HepG2 (cell line): ENCODE results near the gene TLE1. TPM values are rescaled to one million over a fixed set of nuclear protein-coding genes. Genes with fewer than 3 reads are reported as not detected.

ENCODE experiments used
- ASH2L ChIP-seq: fragments of 300-600, 200-600 bp; sonication (generic); IDR thresholded peaks from 2 replicates; pipeline ENCODE4 v1.7.0; 2017; ENCODE audit warnings: low read depth, mild to moderate bottlenecking, moderate library complexity, mixed read lengths, low read length; ENCODE audit not compliant: insufficient read length
- BCL6 ChIP-seq: IDR thresholded peaks from 2 replicates; pipeline ENCODE4 v1.6.1; 2016; ENCODE audit warnings: missing genetic modification reagents, missing compliant biosample characterization
- BHLHE40 ChIP-seq: IDR thresholded peaks from 2 replicates; pipeline ENCODE4 v1.6.1; 2011; ENCODE audit warnings: low read length, improper control_type of control experiment
- CCDC6 ChIP-seq: sonication (generic); formaldehyde crosslinking; IDR thresholded peaks from 2 replicates; pipeline ENCODE4 v1.8.1; 2022; ENCODE audit warnings: mild to moderate bottlenecking, missing genetic modification reagents, moderate library complexity
- ELK4 ChIP-seq: sonication (generic); formaldehyde crosslinking; IDR thresholded peaks from 2 replicates; pipeline ENCODE4 v1.9.0; 2021; ENCODE audit warnings: missing genetic modification reagents, borderline replicate concordance
- EP300 ChIP-seq, 3 experiments: sonication (generic) in 1 of 3; formaldehyde crosslinking in 1 of 3; IDR thresholded peaks; 2 replicates each; pipeline versions ENCODE4 v1.5.1 to v1.6.1; 2011 to 2020; ENCODE audit warnings: low read depth in 2 of 3, low read length in 2 of 3, borderline replicate concordance in 1 of 3, improper control_type of control experiment in 1 of 3, mild to moderate bottlenecking in 1 of 3, missing genetic modification reagents in 1 of 3, moderate library complexity in 1 of 3
- FOXC1 ChIP-seq: sonication (generic); formaldehyde crosslinking; IDR thresholded peaks from 2 replicates; pipeline ENCODE4 v1.8.0; 2022; ENCODE audit warnings: mild to moderate bottlenecking, missing genetic modification reagents, borderline replicate concordance
- HNRNPK ChIP-seq: fragments of 200-400 bp; formaldehyde crosslinking; IDR thresholded peaks from 2 replicates; pipeline ENCODE4 v1.6.1; 2018; ENCODE audit warnings: low read length, low read depth, moderate library complexity, mild to moderate bottlenecking; ENCODE audit not compliant: poor library complexity, severe bottlenecking
- KAT8 ChIP-seq: IDR thresholded peaks from 2 replicates; pipeline ENCODE4 v1.6.1; 2016; ENCODE audit warnings: missing genetic modification reagents, missing compliant biosample characterization
- KLF16 ChIP-seq, 2 experiments: sonication (generic) in 1 of 2; formaldehyde crosslinking in 1 of 2; IDR thresholded peaks; 2 replicates each; pipeline versions ENCODE4 v1.6.1 to v1.8.0; 2016 to 2023; ENCODE audit warnings: missing genetic modification reagents in 2 of 2, missing compliant biosample characterization in 1 of 2
- PHF8 ChIP-seq: sonication (generic); formaldehyde crosslinking; IDR thresholded peaks from 2 replicates; pipeline ENCODE4 v1.5.0; 2020; ENCODE audit warnings: missing genetic modification reagents
- RARA ChIP-seq: IDR thresholded peaks from 2 replicates; pipeline ENCODE4 v1.6.1; 2016; ENCODE audit warnings: missing genetic modification reagents, missing compliant biosample characterization
- RXRA ChIP-seq: sonication (generic); formaldehyde crosslinking; IDR thresholded peaks from 2 replicates; pipeline ENCODE4 v1.5.1; 2020; ENCODE audit warnings: missing genetic modification reagents
- SAFB2 ChIP-seq: sonication (generic); formaldehyde crosslinking; IDR thresholded peaks from 2 replicates; pipeline ENCODE4 v1.5.1; 2020; ENCODE audit warnings: missing genetic modification reagents, low read depth, mild to moderate bottlenecking, borderline replicate concordance
- THRA ChIP-seq: sonication (generic); formaldehyde crosslinking; IDR thresholded peaks from 2 replicates; pipeline ENCODE4 v1.4.0; 2020; ENCODE audit warnings: missing genetic modification reagents, borderline replicate concordance
- ZNF17 ChIP-seq: sonication (generic); formaldehyde crosslinking; IDR thresholded peaks from 2 replicates; pipeline ENCODE4 v1.5.0; 2020; ENCODE audit warnings: mild to moderate bottlenecking, missing genetic modification reagents
- ZNF574 ChIP-seq: sonication (generic); formaldehyde crosslinking; IDR thresholded peaks from 2 replicates; pipeline ENCODE4 v1.4.0; 2020; ENCODE audit warnings: missing genetic modification reagents
- ZNF720 ChIP-seq: sonication (generic); formaldehyde crosslinking; IDR thresholded peaks from 2 replicates; pipeline ENCODE4 v1.4.0; 2020; ENCODE audit warnings: missing genetic modification reagents
- ZNF740 ChIP-seq: sonication (generic); formaldehyde crosslinking; IDR thresholded peaks from 2 replicates; pipeline ENCODE4 v1.4.0; 2020; ENCODE audit warnings: missing genetic modification reagents
- ZNF749 ChIP-seq: sonication (generic); formaldehyde crosslinking; IDR thresholded peaks from 2 replicates; pipeline ENCODE4 v1.8.0; 2022; ENCODE audit warnings: mild to moderate bottlenecking, missing genetic modification reagents, moderate library complexity, borderline replicate concordance
- ZNF784 ChIP-seq: sonication (generic); formaldehyde crosslinking; IDR thresholded peaks from 2 replicates; pipeline ENCODE4 v1.5.1; 2020; ENCODE audit warnings: missing genetic modification reagents, mild to moderate bottlenecking, borderline replicate concordance
- ZNF816 ChIP-seq: sonication (generic); formaldehyde crosslinking; IDR thresholded peaks from 2 replicates; pipeline ENCODE4 v1.8.0; 2022; ENCODE audit warnings: missing genetic modification reagents, mild to moderate bottlenecking, borderline replicate concordance
- polyA plus RNA-seq, 8 experiments: library from polyadenylated mRNA; depleted of rRNA in 3 of 8; stranded (reverse) in 7 of 8; unstranded in 1 of 8; fragments of >200 nt; fragmentation: Illumina TruSeq in 4 of 8; extraction: Trizol in 4 of 8; gene quantifications; 2 replicates each; pipeline versions ENCODE4 v1.2.1 to v1.2.3, GENCODE V29; 2011 to 2016; ENCODE audit warnings: low read depth in 4 of 8, missing spikeins in 1 of 8, mixed read lengths in 1 of 8; ENCODE audit not compliant: insufficient read depth in 1 of 8
- total RNA-seq, 5 experiments: library from RNA; depleted of rRNA; stranded (reverse); fragments of >200 nt; fragmentation: Illumina TruSeq; extraction: Trizol; gene quantifications; 2 replicates each; pipeline ENCODE4 v1.2.3, GENCODE V29; 2016; ENCODE audit warnings: low read depth in 1 of 5

TLE1 gene
- total and polyA plus RNA-seq, 2 of the 13 experiments (the other 11 are each of a cell fraction or from before 2014, with no cell fraction given) = 35.9 to 109 TPM

- TF ChIP-seq ELK4 = no peak
- TF ChIP-seq ZNF816 = peak; percentile 96
- TF ChIP-seq ZNF574 (CRISPR knock-in tag) = peak; percentile 73
- peak; percentile 90 for TF ChIP-seq ASH2L
- peak; percentile 37; the same call in 1 of the 2 replicates for TF ChIP-seq PHF8 (CRISPR knock-in tag)
- TF ChIP-seq THRA (CRISPR knock-in tag) = peak; percentile 91
- TF ChIP-seq HNRNPK = no peak
- TF ChIP-seq ZNF784 (CRISPR knock-in tag) = peak; percentile 45; the same call in 1 of the 2 replicates
- TF ChIP-seq EP300 (IDR thresholded peaks at IDR 0.05; ENCODE audit: low read depth in 2 of 2, low read length in 2 of 2) = peak; percentile 97 to 98
- TF ChIP-seq EP300 (CRISPR knock-in tag; IDR thresholded peaks at IDR 0.05; ENCODE audit: borderline replicate concordance) = peak; percentile 95
- no peak for TF ChIP-seq ZNF740
- 0 out of 2 replicates have a peak, but pooled peaks have one; percentile 37 for TF ChIP-seq FOXC1 (CRISPR knock-in tag)
- no peak for TF ChIP-seq ZNF720 (CRISPR knock-in tag)
- TF ChIP-seq CCDC6 (CRISPR knock-in tag) = 0 out of 2 replicates have a peak, but pooled peaks have one; percentile 11
- TF ChIP-seq RARA (CRISPR knock-in tag) = peak; percentile 99
- peak; percentile 97 for TF ChIP-seq RXRA (CRISPR knock-in tag)
- no peak for TF ChIP-seq SAFB2
- TF ChIP-seq KAT8 = peak; percentile 78
- TF ChIP-seq ZNF749 = no peak
- no peak for TF ChIP-seq ZNF17 (CRISPR knock-in tag)
- peak in 1 of 2 experiments; percentile 76; a peak in 2 of 4 replicates for TF ChIP-seq KLF16 (CRISPR knock-in tag; IDR thresholded peaks at IDR 0.05)
- peak; percentile 99 for TF ChIP-seq BCL6 (CRISPR knock-in tag)
- peak; percentile 94 for TF ChIP-seq BHLHE40
Measured at GRCh38 chr9:81588148-81588871, 101.0 kb downstream of the TLE1 start (continued).
